Duodenal mucosa (tissue), 2 donors: ENCODE measurements around the gene RPS6KC1.
"Not testable (repeated sequence)": the region's sequence is repeated elsewhere in the genome, so short reads cannot be mapped to it uniquely, and the experiment has no call there.

ENCODE experiments used
- H3K27ac ChIP-seq: one replicate; pipeline ENCODE4 v1.7.0; 2013; ENCODE audit warnings: low read depth, low read length
- H3K27me3 ChIP-seq, 2 donors: one replicate each; pipeline ENCODE4 v1.7.0; 2013; ENCODE audit warnings: low read length in 2 of 2, control low read depth in 1 of 2; ENCODE audit not compliant: insufficient read depth in 2 of 2, control insufficient read depth in 1 of 2
- H3K36me3 ChIP-seq, 2 donors: one replicate each; pipeline ENCODE4 v1.7.0; 2013; ENCODE audit warnings: low read length in 2 of 2, control low read depth in 1 of 2; ENCODE audit not compliant: insufficient read depth in 2 of 2, control insufficient read depth in 1 of 2
- H3K4me1 ChIP-seq, 2 donors: one replicate each; pipeline ENCODE4 v1.7.0; 2013; ENCODE audit warnings: low read length in 2 of 2, control low read depth in 1 of 2; ENCODE audit not compliant: insufficient read depth in 2 of 2, control insufficient read depth in 1 of 2
- H3K4me3 ChIP-seq, 2 donors: one replicate each; pipeline ENCODE4 v1.7.0; 2013; ENCODE audit warnings: low read length in 2 of 2, low read depth in 1 of 2
- H3K9ac ChIP-seq, 2 donors: one replicate each; pipeline ENCODE4 v1.7.0; 2013; ENCODE audit warnings: low read length in 2 of 2, low read depth in 1 of 2
- H3K9me3 ChIP-seq, 2 donors: one replicate each; pipeline ENCODE4 v1.7.0; 2013; ENCODE audit warnings: low read length in 2 of 2, control low read depth in 1 of 2; ENCODE audit not compliant: control insufficient read depth in 1 of 2

RPS6KC1 gene

GRCh38 chr1:213082420-213083111, 31.5 kb downstream of the RPS6KC1 start:
- Histone ChIP-seq H3K27me3 (no peaks in the 10 kb centered on the region), H3K9ac (no peak overlapping the region), H3K27ac (no peak overlapping the region), H3K4me3 (no peak overlapping the region), H3K4me1 (peaks cover 5 to 6% of the 10 kb centered on the region in 2 donors), H3K36me3 (peaks cover 0 to 25% of the 10 kb centered on the region in 2 donors), H3K9me3 (no peaks in the 10 kb centered on the region)

DNA sequence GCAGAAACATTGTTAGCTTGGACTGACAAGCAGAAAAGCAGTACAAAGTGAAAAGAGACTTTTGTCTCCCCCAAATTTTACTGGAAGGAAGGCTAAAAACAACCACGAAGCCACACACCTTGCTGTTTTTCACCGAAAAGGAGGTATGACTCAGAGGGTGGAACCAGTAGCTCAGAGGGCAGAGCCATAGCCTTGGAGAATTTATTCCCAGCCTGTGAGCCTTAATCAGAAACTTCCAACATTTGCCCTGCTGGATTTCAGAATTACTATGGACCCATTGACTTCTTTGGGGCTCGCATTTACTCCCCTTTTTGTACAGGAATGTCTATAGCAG, 32.0 kb downstream of the RPS6KC1 start:
- no peak overlapping the region for H3K4me3 ChIP-seq
- H3K9ac ChIP-seq, result no peak overlapping the region
- no peak overlapping the region for H3K27ac ChIP-seq
- no peaks in the 10 kb centered on the region for H3K27me3 ChIP-seq
- no peaks in the 10 kb centered on the region for H3K9me3 ChIP-seq
- peaks cover 6 to 10% of the 10 kb centered on the region in 2 donors for H3K4me1 ChIP-seq
- peaks cover 0 to 29% of the 10 kb centered on the region in 2 donors for H3K36me3 ChIP-seq

- no peak overlapping the region for H3K4me3 ChIP-seq
- H3K36me3 ChIP-seq, result peaks cover 0 to 14% of the 10 kb centered on the region in 2 donors
- no peaks in the 10 kb centered on the region for H3K9me3 ChIP-seq
- no peak overlapping the region for H3K9ac ChIP-seq
- H3K27me3 ChIP-seq, result no peaks in the 10 kb centered on the region
- H3K4me1 ChIP-seq, result peaks cover 6 to 10% of the 10 kb centered on the region in 2 donors
- H3K27ac ChIP-seq, result no peak overlapping the region
Measured at GRCh38 chr1:213087911-213088310, 36.9 kb downstream of the RPS6KC1 start.

DNA sequence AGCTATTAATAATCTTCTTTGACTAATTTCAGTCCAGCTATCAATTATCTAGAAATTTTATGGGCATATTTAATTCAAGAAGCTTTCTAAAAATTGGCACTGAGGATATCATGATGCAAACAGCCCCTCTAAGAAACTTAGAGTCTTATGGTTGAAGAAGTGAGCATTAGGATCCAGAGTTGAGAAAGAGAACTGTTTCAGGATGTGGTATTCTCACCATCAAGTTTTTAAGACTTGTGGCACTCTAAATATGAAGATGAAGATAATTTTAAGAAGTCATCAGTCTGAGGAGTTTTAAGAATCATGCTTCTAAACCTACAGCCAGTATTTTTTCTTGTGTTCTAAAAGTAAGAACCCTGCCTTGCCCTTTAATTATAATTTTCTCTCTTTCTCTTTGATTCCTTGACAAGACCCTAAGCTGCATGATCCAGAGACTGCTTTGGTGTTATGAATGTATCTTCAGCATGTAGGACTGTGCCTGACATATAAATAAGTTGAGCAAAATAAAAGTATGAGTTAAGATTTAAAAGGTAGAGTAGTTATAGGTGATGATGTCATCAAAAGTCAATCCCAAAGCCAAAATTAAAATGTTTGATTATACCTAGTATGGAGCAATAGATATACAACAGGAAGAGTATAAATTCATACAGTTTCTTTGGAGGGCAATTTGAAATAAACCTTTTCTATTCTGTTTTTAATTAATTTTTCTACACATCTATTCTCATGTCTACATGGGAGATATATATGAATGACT, 39.1 kb downstream of the RPS6KC1 start:
- H3K4me1 ChIP-seq, result peaks cover 6 to 14% of the 10 kb centered on the region in 2 donors
- no peaks in the 10 kb centered on the region for H3K9me3 ChIP-seq
- no peak overlapping the region for H3K27ac ChIP-seq
- no peak overlapping the region for H3K4me3 ChIP-seq
- peaks cover 0 to 14% of the 10 kb centered on the region in 2 donors for H3K36me3 ChIP-seq
- no peak overlapping the region for H3K9ac ChIP-seq
- H3K27me3 ChIP-seq, result no peaks in the 10 kb centered on the region

DNA sequence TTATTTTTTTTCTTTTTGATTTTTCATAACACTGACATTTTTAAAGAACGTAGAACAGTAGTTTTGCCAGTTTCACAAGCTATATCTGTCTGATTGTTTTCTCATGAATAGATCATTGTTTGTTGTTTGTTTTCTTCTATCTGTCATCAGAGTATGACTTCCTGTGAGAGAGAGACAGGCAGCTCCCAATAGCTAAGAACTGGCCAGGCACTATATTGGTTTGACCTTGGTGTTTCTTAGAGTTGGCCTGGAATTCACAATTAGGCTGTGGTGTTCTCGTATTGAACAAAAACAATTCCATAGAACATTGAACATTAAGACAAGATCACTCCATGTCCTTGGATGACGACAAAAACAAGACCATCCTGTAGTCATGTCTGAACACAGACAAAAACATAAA, 43.4 kb downstream of the RPS6KC1 start:
- Histone ChIP-seq H3K27me3 (no peaks in the 10 kb centered on the region), H3K9me3 (no peaks in the 10 kb centered on the region), H3K4me3 (no peak overlapping the region), H3K36me3 (no peaks in the 10 kb centered on the region), H3K9ac (no peak overlapping the region), H3K4me1 (peaks cover 0 to 3% of the 10 kb centered on the region in 2 donors), H3K27ac (no peak overlapping the region)

DNA sequence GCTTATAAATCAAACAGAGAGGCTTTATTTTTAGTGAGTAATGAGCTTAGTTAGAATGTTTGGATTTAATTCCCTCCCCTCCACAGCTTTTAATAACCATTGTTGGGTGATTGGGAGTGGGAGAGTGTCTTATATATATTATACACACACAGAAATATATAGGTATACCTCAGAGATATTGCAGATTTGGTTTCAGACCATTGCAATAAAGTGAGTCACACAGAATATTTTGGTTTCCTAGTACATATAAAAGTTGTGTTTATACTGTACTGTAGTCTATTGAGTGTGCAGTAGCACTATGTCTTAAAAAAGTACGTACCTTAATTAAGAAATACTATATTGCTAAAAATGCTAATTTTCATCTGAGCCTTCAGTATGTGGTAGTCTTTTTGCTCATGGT, 44.4 kb downstream of the RPS6KC1 start:
- no peaks in the 10 kb centered on the region for H3K36me3 ChIP-seq
- H3K9me3 ChIP-seq, result no peaks in the 10 kb centered on the region
- no peak overlapping the region for H3K27ac ChIP-seq
- peaks cover 0 to 3% of the 10 kb centered on the region in 2 donors for H3K4me1 ChIP-seq
- no peak overlapping the region for H3K9ac ChIP-seq
- H3K4me3 ChIP-seq, result no peak overlapping the region
- no peaks in the 10 kb centered on the region for H3K27me3 ChIP-seq

DNA sequence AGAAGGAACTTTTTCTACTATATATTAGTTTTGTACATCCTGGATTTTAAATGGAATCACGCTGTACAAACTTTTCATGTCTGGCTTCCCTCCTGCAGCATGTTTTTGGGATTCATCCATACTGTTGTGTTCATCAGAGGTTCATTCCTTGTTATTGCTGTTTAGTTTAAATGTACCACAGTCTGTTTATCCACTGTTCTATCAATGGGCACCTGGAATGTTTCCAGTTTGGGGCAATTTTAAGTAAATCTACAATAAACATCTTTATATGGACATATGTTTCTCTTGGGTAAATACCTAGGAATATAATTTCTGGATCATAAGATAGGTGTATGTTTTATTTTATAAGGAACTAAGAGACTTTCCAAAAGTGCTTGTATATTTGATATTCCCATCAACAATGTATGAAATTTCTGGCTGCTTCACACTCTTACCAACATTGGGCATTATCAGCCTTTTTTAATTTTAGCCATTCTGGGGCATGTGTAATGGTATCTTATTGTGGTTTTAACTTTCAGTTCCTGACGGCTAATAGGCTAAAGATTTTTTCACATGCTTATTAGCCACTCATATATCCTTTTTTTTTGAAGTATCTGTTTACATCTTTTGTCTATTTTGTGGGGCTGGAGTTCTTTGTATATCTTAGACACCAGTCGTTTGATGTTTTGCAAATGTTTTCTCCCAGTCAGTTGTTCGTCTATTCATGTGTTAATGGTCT, 48.8 kb downstream of the RPS6KC1 start:
- Histone ChIP-seq H3K9ac (no peak overlapping the region), H3K9me3 (no peaks in the 10 kb centered on the region), H3K4me1 (no peaks in the 10 kb centered on the region), H3K27me3 (no peaks in the 10 kb centered on the region), H3K4me3 (no peak overlapping the region), H3K27ac (no peak overlapping the region), H3K36me3 (no peaks in the 10 kb centered on the region)

DNA sequence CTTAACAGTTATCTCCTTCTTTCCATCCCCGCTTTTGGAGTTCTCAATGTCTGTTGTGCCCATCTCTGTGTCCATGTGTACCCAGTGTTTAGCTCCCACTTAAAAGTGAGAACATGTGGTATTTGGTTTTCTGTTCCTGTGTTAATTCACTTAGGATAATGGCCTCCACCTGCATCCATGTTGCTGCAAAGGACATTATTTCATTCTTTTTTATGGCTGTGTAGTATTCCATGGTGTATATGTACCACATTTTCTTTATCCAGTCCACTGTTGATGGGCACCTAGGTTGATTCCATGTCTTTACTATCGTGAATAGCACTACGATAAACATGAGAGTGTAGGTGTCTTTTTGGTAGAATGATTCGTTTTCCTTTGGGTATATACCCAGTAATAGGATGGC, 49.5 kb downstream of the RPS6KC1 start:
- not testable (repeated sequence) for H3K27ac ChIP-seq, H3K4me3 ChIP-seq, H3K9me3 ChIP-seq, H3K36me3 ChIP-seq, H3K27me3 ChIP-seq, H3K9ac ChIP-seq, H3K4me1 ChIP-seq

DNA sequence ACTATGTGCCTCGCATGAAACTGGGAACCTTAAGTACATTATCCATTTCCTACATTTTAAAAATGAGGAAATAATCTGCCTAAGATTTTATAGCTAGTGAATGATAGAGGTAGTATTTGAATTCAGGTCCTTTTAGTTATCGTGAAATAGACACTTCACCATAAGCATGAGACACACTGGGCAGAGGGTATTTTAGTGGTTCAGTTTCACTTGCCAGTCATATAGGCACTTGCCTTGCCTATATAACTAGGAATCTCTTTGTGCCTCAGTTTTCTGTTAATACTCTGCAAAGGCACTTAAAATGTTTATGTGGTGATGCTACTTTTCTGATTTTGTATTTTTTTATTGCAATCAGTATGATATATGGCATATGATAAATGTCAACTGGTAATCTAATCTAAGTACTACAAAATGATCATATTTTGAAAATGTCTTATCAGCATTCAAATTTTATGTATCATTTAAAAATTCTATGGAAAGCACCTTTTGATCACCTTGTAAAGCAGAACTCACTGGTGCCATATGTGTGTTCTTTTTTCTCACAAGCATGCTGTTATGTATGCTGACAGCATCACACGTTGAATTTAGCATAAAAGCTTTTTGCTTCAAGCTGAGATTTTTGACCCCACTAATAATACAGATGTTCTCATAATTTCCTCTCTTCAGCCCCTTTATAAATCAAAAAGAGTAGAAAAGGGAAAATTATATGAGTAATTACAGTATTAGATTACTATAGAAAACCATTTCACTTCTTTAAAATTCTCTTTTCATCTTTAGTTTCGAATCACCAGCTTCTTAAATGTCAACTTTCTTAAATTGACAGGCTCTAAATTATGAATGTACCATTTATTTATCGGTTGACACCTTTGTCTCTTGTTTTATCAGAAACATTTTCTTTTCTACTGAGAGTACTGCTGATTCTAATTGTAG, 52.6 kb downstream of the RPS6KC1 start:
- no peaks in the 10 kb centered on the region for H3K36me3 ChIP-seq
- no peak overlapping the region for H3K4me3 ChIP-seq
- no peak overlapping the region for H3K27ac ChIP-seq
- no peaks in the 10 kb centered on the region for H3K4me1 ChIP-seq
- H3K9ac ChIP-seq, result no peak overlapping the region
- H3K9me3 ChIP-seq, result peaks cover 0 to 5% of the 10 kb centered on the region in 2 donors
- H3K27me3 ChIP-seq, result no peaks in the 10 kb centered on the region
